ENCODE data around the gene TNFRSF25.

- TF ChIP-seq FOXM1 (IDR thresholded peaks at IDR 0.05; ENCODE audit: low read depth) (no peak), RAD21 (IDR thresholded peaks at IDR 0.05; ENCODE audit: low read length) (no peak), POLR2AphosphoS5 (IDR thresholded peaks at IDR 0.05; ENCODE audit: low read depth, low read length) (no peak)
- TF ChIP-seq, protein P1, sequence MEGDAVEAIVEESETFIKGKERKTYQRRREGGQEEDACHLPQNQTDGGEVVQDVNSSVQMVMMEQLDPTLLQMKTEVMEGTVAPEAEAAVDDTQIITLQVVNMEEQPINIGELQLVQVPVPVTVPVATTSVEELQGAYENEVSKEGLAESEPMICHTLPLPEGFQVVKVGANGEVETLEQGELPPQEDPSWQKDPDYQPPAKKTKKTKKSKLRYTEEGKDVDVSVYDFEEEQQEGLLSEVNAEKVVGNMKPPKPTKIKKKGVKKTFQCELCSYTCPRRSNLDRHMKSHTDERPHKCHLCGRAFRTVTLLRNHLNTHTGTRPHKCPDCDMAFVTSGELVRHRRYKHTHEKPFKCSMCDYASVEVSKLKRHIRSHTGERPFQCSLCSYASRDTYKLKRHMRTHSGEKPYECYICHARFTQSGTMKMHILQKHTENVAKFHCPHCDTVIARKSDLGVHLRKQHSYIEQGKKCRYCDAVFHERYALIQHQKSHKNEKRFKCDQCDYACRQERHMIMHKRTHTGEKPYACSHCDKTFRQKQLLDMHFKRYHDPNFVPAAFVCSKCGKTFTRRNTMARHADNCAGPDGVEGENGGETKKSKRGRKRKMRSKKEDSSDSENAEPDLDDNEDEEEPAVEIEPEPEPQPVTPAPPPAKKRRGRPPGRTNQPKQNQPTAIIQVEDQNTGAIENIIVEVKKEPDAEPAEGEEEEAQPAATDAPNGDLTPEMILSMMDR (IDR thresholded peaks at IDR 0.05) = no peak
Observed at GRCh38 chr1:6510493-6510892, 44.5 kb upstream of the TNFRSF25 start.
